ENCODE measurements around the gene VPS26B.

The VPS26B gene

GRCh38 chr11:134275534-134276395, 51.3 kb downstream of the VPS26B start, which contains the start of gene GLB1L3:
Gene GLB1L3 (plus strand): TSS chr11:134276379. CDS start chr11:134276741, 362 bp downstream.
- Histone ChIP-seq H2BK5ac (ENCODE audit: low read depth, low read length, poor library complexity, severe bottlenecking) (no peak within 1 kb of the TSS), H4K8ac (ENCODE audit: low read length) (no peak within 1 kb of the TSS), H2BK12ac (ENCODE audit: low read length in 2 of 2) (no peak within 1 kb of the TSS), H3K18ac (ENCODE audit: low read depth in 1 of 2, low read length in 2 of 2) (no peak within 1 kb of the TSS), H2AK5ac (ENCODE audit: low read length, severe bottlenecking) (no peak within 1 kb of the TSS), H3K27me3 (ENCODE audit: control insufficient read depth in 1 of 2, insufficient read depth in 1 of 2, low read length in 2 of 2) (peaks cover 69 to 88% of the 10 kb centered on the region in 2 experiments), H2BK15ac (ENCODE audit: low read depth, poor library complexity, severe bottlenecking) (no peak within 1 kb of the TSS), H3K4me3 (ENCODE audit: insufficient read depth in 1 of 2, low read depth in 1 of 2, low read length in 2 of 2) (peak within 1 kb of the TSS; percentile 47 to 55), H3K4ac (ENCODE audit: low read depth in 1 of 2, low read length in 2 of 2) (no peak within 1 kb of the TSS), H3K4me1 (ENCODE audit: control insufficient read depth, insufficient read depth, low read depth, low read length) (peaks cover 17% of the 10 kb centered on the region), H3K27ac (ENCODE audit: low read length, poor library complexity, severe bottlenecking) (no peak within 1 kb of the TSS), H3K14ac (ENCODE audit: low read length in 2 of 2) (peak within 1 kb of the TSS in 1 of 2 experiments; percentile 20), H2AFZ (ENCODE audit: low read depth, low read length) (peak within 1 kb of the TSS; percentile 39), H4K91ac (ENCODE audit: low read length) (no peak within 1 kb of the TSS), H2BK120ac (ENCODE audit: low read depth, low read length) (no peak within 1 kb of the TSS), H3K36me3 (ENCODE audit: control insufficient read depth in 1 of 2, insufficient read depth in 2 of 2, low read depth in 1 of 2, low read length in 2 of 2) (no peaks in the 10 kb centered on the region), H3K4me2 (ENCODE audit: low read length, poor library complexity, severe bottlenecking) (peak within 1 kb of the TSS; percentile 98), H3K79me1 (replicated peaks; ENCODE audit: low read length, poor library complexity, severe bottlenecking) (no peaks in the 10 kb centered on the region), H3K9me3 (ENCODE audit: control insufficient read depth, low read length) (no peaks in the 10 kb centered on the region), H3K9ac (ENCODE audit: low read length) (peak within 1 kb of the TSS; percentile 26), H3K23ac (ENCODE audit: low read length in 2 of 2) (peak within 1 kb of the TSS in 1 of 2 experiments; percentile 77)
- WGBS: 1% methylated on average over 68 of the region's 68 CpGs
- DNase-seq: peak; percentile 31

GRCh38 chr11:134276396-134277182, 52.1 kb downstream of the VPS26B start:
- Histone ChIP-seq H3K9ac (ENCODE audit: low read length) (no peak overlapping the region), H3K36me3 (ENCODE audit: control insufficient read depth in 1 of 2, insufficient read depth in 2 of 2, low read depth in 1 of 2, low read length in 2 of 2) (no peaks in the 10 kb centered on the region), H3K4ac (ENCODE audit: low read depth in 1 of 2, low read length in 2 of 2) (no peak overlapping the region), H2BK12ac (ENCODE audit: low read length in 2 of 2) (no peak overlapping the region), H3K79me1 (replicated peaks; ENCODE audit: low read length, poor library complexity, severe bottlenecking) (no peaks in the 10 kb centered on the region), H3K4me3 (ENCODE audit: insufficient read depth in 1 of 2, low read depth in 1 of 2, low read length in 2 of 2) (peak overlapping the region; percentile 47 to 55), H3K27me3 (ENCODE audit: control insufficient read depth in 1 of 2, insufficient read depth in 1 of 2, low read length in 2 of 2) (peaks cover 62 to 81% of the 10 kb centered on the region in 2 experiments), H2BK5ac (ENCODE audit: low read depth, low read length, poor library complexity, severe bottlenecking) (no peak overlapping the region), H3K9me3 (ENCODE audit: control insufficient read depth, low read length) (no peaks in the 10 kb centered on the region), H4K8ac (ENCODE audit: low read length) (no peak overlapping the region), H3K4me2 (ENCODE audit: low read length, poor library complexity, severe bottlenecking) (peak overlapping the region; percentile 98), H3K27ac (ENCODE audit: low read length, poor library complexity, severe bottlenecking) (no peak overlapping the region), H3K14ac (ENCODE audit: low read length in 2 of 2) (peak overlapping the region in 1 of 2 experiments; percentile 20), H2AK5ac (ENCODE audit: low read length, severe bottlenecking) (no peak overlapping the region), H3K23ac (ENCODE audit: low read length in 2 of 2) (no peak overlapping the region), H3K4me1 (ENCODE audit: control insufficient read depth, insufficient read depth, low read depth, low read length) (peaks cover 17% of the 10 kb centered on the region), H3K18ac (ENCODE audit: low read depth in 1 of 2, low read length in 2 of 2) (no peak overlapping the region), H4K91ac (ENCODE audit: low read length) (no peak overlapping the region), H2BK120ac (ENCODE audit: low read depth, low read length) (no peak overlapping the region), H2BK15ac (ENCODE audit: low read depth, poor library complexity, severe bottlenecking) (no peak overlapping the region), H2AFZ (ENCODE audit: low read depth, low read length) (peak overlapping the region; percentile 39)
- no peak for DNase-seq
- WGBS: 1% methylated on average over 57 of the region's 88 CpGs

GRCh38 chr11:134277183-134278001, 52.9 kb downstream of the VPS26B start:
- H3K4me3 ChIP-seq (ENCODE audit: insufficient read depth in 1 of 2, low read depth in 1 of 2, low read length in 2 of 2): peak overlapping the region in 1 of 2 experiments; percentile 41
- no peak overlapping the region for H2BK120ac ChIP-seq (ENCODE audit: low read depth, low read length)
- no peak overlapping the region for H3K14ac ChIP-seq (ENCODE audit: low read length in 2 of 2)
- H2BK12ac ChIP-seq (ENCODE audit: low read length in 2 of 2): no peak overlapping the region
- H3K4me1 ChIP-seq (ENCODE audit: control insufficient read depth, insufficient read depth, low read depth, low read length): peaks cover 17% of the 10 kb centered on the region
- H2AK5ac ChIP-seq (ENCODE audit: low read length, severe bottlenecking): no peak overlapping the region
- no peak overlapping the region for H3K9ac ChIP-seq (ENCODE audit: low read length)
- no peak overlapping the region for H4K8ac ChIP-seq (ENCODE audit: low read length)
- H3K18ac ChIP-seq (ENCODE audit: low read depth in 1 of 2, low read length in 2 of 2): no peak overlapping the region
- H2BK5ac ChIP-seq (ENCODE audit: low read depth, low read length, poor library complexity, severe bottlenecking): no peak overlapping the region
- no peak overlapping the region for H4K91ac ChIP-seq (ENCODE audit: low read length)
- 19% methylated on average over 36 of the region's 36 CpGs for WGBS
- no peaks in the 10 kb centered on the region for H3K9me3 ChIP-seq (ENCODE audit: control insufficient read depth, low read length)
- no peak overlapping the region for H2BK15ac ChIP-seq (ENCODE audit: low read depth, poor library complexity, severe bottlenecking)
- H3K27ac ChIP-seq (ENCODE audit: low read length, poor library complexity, severe bottlenecking): no peak overlapping the region
- H2AFZ ChIP-seq (ENCODE audit: low read depth, low read length): no peak overlapping the region
- peaks cover 54 to 73% of the 10 kb centered on the region in 2 experiments for H3K27me3 ChIP-seq (ENCODE audit: control insufficient read depth in 1 of 2, insufficient read depth in 1 of 2, low read length in 2 of 2)
- no peaks in the 10 kb centered on the region for H3K36me3 ChIP-seq (ENCODE audit: control insufficient read depth in 1 of 2, insufficient read depth in 2 of 2, low read depth in 1 of 2, low read length in 2 of 2)
- H3K23ac ChIP-seq (ENCODE audit: low read length in 2 of 2): peak overlapping the region in 1 of 2 experiments; percentile 77
- peak overlapping the region; percentile 98 for H3K4me2 ChIP-seq (ENCODE audit: low read length, poor library complexity, severe bottlenecking)
- H3K4ac ChIP-seq (ENCODE audit: low read depth in 1 of 2, low read length in 2 of 2): no peak overlapping the region
- DNase-seq: no peak
- no peaks in the 10 kb centered on the region for H3K79me1 ChIP-seq (replicated peaks; ENCODE audit: low read length, poor library complexity, severe bottlenecking)
